CD4-positive, alpha-beta T cell treated with Interleukin-21 for 1 hour (primary cell): ENCODE measurements around the gene RXRA.

Experiments
- DNase-seq: peaks from one replicate; pipeline ENCODE4 v3.0.0-alpha.2; 2020

RXRA gene

DNA sequence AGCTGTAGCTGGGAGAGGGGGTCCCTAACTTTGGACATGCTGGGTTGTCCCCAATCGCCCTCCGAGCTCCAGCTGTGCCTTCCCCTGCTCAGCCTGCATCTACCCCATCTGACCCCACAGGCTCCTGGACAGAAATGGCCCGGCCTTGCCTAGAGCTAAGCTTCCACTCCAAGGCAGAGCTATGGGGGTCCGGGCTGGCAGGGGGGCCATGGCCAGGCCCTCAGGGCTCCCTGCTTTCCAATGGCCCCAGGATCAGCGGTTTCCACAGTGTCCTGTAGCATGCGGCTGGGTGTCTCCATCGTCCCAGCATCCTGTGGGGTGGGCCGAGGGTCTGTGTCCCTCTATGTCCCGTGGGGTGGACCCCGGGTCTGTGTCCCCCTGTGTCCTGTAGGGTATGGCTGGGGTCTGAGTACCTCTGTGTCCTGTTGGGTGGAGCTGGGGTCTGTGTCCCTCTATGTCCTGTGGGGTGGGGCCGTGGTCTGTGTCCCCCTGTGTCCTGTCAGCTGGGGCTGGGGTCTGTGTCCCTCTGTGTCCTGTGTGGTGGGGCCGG, 130.6 kb downstream of the RXRA start:
- no peak for DNase-seq

DNA sequence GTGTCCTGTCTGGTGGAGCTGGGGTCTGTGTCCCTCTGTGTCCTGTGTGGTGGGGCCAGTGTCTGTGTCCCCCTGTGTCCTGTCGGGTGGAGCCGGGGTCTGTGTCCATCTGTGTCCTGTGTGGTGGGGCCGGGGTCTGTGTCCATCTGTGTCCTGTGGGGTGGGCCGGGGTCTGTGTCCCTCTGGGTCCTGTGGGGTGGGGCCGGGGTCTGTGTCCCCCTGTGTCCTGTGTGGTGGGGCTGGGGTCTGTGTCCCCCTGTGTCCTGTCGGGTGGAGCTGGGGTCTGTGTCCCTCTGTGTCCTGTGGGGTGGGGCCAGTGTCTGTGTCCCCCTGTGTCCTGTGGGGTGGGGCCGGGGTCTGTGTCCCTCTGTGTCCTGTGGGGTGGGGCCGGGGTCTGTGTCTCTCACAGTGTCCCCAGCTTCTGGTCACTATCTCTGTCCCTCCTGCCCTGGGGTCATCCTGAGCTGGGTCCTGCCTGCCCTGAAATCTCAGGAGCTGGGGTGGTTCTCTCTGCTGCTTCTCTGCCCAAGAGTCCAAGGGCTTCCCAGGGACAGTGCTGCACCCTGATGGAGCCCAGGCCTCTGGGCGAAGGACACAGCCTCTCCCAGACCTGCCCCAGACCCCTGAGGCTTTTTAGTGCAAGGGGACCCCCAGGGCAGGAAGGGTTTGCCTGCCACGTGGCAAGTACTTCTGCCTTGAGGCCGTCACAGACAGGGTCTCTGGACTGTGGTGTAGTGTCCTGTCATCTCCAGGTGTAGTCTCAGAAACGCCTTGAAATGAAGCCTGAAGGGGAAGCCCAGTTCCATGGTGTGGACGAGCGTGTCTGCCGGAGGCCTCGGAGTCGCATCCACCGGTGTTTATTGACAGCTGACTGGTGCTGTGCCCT, 131.3 kb downstream of the RXRA start:
- no peak for DNase-seq

DNA sequence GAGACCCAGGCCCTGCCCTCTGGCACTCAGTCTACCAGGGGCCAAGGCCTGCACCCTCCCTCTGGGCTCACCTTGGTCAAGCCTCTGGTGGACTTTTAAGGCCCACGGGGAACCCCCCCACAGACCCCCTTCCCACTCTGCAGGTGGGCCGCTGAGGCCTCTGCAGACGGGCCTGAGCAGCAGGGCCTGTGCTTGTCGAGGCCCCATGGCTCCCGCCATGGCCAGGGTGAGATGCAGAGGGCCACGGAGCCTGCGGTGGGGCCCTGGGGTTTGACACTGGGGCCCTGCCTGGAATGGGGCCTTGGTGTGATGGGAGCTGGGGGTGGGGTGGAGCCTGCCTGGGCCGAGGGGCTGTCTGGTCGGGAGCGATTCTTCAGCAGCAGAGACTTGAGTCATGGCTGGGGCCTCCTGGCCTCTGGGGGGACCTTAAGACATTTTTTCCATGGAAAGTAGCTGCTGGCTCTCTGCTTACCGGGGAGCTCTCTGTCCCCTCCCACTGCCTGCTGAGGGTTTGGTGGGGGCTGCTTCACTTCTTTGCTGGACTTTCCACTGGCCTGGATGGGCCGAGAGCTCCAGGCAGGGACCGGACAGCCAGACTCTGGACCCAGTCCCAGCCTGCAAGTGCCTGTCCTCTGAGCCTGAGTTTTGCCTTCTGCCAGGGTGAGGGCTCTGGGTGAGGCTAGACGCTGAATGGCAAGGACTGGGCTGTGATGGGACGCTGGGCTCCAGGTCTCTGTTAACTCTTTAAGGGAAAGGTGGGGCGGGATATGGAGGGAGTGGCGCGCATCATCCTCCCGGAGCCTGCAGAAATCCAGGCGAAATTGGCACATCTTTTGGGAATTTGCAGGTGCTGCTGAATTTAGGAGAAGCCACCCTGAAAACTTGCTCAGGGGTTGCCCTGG, 132.2 kb downstream of the RXRA start:
- DNase-seq = no peak

DNA sequence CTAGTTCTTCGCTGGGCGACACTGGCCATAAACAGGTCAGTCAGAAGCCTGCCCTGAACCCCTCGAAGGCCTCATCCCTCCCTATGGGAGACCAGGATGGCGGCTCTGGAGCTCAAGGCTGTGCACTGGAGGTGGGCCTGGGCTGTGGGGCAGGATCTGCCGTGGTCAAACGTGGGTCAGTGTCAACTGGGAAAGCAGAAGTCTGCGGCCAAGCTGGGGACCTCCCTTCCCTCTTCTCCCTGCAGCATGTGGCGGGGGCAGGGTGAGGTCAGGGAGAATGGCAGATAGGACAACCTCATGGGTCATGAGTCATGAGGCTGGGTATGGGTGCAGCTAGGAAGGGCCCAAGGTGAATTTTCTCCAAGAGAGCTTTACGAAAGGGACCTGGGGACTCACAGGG, 132.9 kb downstream of the RXRA start:
- no peak for DNase-seq

DNA sequence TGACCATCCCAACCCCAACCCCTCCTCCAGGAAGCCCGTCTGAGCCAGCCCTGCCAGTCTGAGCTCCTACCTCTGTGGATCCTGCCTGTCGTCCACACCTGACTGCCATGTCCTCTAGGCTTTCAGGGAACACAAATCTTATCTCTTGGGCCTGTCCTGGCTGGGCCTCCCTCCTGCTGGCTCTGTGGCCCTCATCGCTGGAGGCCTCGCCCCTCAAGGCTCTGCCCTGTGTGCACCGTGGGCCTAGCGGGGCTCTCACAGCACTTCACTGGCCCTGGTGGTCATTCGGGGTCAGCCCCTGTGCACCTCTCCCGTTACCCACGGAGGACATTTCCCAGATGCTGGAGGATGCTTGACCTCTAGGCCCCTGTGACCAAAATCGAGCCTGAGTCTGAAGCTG, 133.3 kb downstream of the RXRA start:
- DNase-seq = no peak

DNA sequence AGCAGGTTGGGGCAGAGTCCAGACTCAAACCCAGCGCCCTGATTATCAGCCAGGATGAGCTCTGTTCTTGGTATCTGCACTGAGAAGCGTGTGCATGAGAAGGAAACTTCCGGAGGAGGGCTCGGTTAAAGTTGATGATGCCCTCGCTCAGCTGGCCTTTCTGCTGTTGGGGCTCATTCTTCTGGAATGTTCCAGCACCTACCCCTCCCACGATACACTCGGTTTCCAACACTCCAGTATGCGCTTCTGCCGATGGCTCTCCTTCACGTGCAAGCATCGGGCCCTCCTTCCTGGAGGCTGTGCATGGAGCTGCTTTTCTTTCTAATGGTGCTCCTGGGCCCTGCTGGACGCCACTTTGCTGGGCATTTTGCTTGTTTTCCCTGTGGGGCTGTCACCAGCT, 134.0 kb downstream of the RXRA start:
- DNase-seq = no peak

DNA sequence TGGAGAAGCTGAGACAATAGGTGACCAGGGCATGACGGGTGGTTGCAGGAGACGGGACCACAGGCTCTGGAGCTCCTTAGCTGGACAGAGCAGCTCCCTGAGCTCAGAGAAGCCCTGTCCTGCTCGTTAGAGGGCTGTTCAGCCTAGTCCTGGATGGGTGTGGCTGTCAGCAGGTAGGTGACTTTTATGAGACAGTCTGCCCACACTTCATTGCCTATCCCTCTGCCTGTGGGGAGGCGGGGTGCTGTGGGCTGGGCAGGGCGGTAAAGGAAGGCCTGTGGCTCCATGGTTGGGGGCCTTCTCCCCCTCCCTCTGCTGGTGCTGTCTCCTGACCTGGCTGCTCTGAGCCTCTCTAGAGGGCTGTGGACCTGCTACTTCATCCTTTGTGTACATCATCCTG, 134.6 kb downstream of the RXRA start:
- no peak for DNase-seq

DNA sequence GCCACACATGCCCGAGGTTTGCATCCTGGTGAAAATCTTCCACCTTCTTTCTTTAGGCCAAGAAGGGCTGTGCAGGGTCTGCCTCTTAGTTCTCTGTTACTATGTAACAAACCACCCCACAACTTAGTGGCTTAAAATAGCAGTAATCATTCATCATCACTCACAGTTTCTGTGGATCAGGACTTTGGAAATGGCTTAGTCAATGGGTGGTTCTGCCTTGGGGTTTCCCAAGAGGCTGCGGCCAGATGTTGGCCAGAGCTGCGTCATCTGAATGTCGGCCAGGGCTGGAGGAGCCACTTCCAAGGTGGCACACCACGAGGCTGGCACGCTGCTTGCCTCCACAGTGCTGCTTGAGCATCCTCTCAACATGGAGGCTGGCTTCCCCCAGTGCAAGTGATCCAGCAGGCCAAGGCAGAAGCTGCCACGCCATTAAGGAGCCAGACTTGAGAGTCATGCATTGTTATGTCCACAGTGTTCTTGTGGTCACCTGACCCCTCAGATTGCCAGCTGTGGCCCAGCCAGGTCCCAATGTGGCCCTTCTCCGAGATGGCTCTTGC, 135.2 kb downstream of the RXRA start:
- no peak for DNase-seq

DNA sequence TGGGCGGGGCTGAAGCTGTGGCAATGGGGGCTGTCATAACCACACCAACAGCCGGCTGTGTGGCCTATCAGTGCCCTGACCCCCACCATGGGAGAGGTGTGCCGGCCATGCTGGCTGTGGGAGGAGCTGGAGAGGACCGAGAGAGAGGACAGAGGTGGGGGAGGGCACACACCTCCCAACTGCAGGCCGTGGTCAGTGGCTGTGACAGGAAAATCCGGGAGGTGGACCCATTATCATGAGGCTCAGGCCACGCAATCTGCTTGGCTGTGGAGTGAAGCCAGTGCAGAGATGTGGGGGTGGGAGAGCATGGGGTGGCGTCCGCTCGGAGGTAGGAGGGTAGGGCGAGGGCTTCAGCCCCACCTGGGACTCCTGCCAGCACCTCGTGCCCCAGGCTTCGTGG, 136.1 kb downstream of the RXRA start:
- no peak for DNase-seq

DNA sequence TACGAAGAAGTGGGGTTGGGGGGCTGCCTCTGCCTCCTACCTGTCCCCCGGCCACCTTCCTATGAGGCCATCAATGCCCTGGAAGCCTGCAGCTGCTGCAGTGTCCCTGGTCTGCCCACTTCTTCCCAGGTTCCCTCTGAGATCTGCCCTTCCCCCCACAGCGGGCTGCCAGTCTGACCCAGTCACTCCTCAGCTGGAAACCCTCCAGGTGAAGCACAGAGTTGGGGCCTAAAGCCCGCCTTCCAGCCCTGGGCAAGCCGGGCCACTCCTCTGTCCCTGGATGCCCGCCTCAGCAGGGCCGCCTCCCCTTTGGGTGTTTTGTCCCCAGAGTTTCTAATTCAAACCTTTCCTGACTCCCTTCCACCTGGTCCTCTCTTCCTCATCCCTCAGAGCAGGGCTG, 137.0 kb downstream of the RXRA start:
- no peak for DNase-seq

DNA sequence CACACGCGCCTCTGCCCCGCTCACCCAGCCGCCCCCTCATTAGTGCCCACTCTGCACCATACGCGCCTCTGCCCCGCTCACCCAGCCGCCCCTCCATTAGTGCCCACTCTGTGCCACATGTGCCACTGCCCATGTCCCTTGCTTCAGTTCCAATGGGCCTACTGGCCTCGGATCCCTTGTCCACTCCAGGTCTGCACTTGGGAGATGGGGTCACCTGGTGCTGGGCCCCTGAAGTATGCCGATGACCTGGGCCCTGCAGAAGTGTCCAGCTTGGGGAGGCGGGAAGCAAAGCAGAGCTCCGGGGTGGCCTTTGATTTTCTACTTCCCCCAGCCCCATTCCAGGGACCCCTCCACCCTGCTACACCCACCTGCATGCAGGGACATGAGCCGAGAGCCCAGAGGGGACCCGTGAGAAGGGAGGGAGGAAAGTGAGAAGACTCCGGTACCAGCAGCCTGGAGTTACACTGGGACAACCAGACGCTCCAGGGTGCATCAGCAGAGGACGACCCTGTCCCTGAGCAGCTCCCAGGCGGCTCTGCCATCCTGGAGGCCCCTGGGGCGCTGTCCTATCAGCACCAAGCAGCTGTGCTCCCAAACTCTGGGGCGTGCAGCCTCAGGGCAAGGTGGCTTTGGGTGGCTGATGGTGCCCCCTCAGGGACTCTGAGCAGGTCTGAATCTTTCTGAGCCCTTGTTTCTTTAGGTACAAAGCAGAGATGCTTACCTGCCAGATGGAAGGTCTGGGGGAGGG, 140.8 kb downstream of the RXRA start:
- DNase-seq = no peak

DNA sequence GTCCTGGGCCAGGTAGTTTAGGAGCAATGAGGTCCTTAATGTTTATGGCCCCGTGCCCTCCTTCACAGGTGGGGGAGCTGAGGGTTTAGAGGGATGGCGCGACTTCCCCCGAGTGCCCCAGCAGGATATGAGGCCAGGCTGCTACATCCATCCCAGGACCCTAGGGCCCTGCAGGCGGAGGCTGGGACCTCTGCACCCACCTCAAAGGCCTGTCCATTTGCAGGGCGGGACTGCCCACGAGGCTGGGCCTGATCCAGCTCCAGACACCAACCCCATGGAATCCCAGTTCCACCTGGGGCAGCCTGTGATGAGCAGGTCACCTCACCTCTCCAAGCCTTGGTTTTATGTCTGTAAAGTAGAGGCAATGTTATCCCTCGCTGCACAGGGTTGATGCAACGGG, 142.1 kb downstream of the RXRA start:
- no peak for DNase-seq

DNA sequence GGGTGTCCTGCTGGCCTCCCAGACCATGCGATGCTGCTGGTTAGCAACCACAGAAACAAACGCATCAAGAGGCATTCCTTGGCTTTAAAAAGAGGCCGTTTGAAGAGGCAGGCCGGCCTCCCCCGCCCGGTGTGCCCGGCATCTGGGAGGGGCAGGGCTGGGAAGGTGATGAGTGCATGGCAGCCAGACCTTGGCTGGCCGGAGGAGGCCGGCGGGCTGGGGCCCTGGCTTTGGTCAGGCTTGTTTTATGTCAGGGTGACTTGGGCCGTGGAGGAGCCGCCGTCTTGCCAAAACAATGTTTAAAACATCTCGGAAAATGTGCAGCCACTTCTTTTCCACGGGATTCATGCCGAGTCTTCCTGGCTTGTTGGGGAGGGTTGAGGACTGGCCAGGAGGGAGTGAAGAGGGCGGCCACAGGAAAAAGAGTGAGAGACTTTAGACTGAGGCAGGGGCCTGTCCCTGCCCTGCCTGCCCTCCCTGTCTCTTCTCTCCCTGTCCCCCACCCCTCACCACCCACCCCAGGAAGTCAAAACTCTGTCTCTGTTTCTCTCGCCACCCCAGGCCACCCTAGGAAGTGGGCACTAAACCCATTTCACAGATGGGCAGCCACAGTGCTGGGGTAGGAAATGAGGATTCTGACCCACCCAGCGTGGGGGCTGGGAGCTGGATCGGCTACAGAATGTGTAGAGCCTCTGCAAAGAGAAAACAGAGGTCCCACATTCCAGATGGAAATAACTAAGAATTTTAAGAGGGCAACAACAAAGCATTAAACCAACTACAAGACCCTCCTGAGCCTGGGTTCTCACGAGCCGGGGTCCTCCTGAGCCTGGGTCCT, 143.0 kb downstream of the RXRA start:
- no peak for DNase-seq

DNA sequence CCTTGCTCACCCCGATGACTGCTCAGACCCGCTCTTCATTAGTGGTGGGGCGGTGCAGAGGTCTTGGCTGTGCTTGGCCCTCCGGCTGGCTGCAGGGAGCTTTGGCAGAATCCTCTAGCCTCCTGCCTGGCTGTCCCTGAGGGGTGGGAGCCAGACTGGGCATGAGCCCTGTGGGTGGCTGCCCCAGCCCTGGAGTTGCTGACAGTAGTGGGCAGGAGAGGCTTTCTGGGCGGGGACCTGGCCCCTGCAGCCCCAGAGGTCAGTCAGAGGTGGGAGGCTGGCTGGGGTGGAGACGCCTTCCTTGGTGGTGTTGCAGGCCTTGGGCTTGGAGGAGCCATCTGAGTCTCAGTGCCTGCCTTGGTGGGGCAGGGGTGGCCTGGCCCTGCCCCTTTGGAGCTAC, 146.0 kb downstream of the RXRA start:
- no peak for DNase-seq

DNA sequence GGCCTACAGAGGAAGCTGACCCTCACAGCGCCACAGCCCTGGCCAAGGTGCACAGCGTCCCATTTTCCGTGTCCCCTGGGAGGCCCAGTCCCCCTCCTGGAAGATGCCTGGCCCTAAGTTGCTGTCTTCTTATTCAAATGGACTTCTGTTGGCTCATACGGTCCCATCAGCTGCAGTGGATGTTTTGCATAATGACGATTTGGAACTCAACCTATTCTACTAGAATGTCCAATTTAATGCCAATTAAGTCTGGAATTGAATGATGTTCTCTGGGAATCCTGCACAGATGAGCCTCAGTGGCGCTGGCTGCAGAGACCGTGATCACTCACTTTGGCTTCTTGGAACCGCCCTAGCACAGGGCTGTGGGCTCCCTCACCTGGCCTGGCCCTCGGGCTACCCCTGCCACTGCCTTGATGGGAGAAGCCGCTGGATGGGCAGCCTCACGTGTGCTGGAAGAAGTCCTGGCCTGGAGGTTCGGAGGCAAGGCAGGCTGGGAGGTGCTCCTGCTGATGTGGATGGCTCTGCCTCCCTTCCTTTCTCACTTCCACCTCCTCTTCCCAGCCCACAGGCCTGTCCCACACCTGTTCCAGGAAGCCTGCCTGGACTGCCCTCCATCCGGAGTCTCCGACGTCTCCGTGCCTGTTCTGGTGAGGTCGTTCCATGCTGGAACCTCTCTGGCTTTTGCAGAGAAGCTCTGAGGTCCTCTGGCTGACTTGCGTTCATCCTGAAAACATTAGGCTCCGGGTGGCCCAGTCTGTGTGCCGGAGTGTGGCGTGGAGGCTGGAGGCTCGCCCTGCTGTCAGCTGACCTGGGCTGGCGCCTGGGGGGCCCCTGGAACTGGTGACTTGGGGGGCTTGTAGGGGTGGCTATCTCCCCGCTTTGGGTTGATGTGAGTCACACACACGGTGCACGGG, 147.1 kb downstream of the RXRA start:
- DNase-seq = no peak

DNA sequence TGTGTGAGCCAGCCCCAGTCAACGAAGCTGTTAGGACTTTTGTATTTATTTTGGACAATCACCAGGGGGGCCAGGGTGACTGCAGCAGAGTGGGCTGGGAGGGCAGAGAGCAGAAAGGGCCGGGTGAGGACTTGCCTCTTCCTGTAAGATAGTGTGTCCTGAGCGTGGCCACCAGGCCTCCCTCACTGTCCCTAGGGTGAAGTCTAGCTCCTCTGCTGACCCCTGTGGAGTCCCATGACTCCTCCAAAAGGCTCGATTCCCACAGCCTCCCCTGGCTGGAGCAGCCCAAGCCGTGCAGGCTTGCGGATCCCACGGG, 147.8 kb downstream of the RXRA start:
- DNase-seq = no peak

DNA sequence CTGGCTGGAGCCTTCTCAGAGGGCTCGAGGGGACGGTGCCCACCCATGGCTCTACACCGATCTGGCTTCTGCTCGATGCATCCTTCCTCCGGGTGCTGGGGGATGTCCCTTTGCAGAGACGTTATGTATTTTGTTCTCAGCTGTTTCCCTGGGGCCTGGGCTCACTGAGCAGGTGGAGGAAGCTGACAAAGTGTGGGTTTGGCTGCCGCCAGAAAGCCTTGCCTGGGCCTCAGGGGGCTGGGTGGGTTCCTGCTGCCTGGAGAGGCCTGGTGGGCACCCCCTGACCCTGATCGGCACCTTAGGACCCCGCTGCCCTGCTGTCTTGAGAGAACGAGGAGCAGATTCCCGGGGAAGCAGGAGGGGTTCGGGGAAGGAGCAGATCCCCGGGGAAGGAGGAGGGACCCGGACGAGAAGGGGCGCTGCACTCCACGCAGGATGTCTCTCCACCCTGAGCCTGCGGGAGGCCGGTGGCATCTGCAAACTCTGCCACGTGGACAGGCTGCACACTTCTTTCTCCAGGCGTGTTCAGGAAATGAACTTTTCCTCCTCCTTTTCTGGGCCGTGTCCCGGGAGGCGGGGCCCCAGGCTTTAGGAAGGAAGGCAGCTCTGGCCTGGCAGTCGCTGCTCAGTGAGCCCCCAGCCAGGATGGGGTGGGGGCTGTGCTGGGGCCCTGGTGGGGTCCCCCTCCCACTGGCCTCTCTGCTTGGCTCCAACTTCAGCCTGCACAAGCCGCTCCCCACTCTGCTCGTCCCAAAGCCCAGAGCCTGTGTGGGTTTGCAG, 148.9 kb downstream of the RXRA start:
- DNase-seq = peak; percentile 9

DNA sequence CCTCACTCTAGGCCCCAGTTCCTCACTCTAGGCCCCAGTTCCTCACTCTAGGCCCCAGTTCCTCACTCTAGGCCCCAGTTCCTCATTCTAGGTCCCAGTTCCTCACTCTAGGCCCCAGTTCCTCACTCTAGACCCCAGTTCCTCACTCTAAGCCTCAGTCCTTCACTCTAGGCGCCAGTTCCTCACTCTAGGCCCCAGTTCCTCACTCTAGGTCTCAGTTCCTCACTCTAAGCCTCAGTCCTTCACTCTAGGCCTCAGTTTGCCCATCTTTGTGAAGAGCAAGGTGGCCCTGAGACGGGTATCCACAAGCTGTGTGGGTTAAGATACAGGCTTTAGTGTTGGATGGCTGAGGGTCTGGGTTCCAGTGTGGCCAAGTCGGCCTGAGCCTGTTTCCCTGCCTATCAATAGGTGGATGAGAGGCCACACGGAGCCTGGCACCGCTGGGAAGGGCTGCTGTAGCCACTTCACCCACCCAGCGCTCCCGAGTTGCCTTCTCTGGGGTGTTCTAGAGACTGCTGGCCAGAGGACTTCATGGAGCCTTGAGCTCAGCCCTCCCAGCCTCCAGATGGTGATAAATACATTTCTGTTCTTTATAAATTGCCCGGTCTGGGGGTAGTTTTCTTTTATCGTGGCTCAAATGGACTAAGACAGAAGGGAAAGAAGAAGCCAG, 150.2 kb downstream of the RXRA start:
- no peak for DNase-seq

DNA sequence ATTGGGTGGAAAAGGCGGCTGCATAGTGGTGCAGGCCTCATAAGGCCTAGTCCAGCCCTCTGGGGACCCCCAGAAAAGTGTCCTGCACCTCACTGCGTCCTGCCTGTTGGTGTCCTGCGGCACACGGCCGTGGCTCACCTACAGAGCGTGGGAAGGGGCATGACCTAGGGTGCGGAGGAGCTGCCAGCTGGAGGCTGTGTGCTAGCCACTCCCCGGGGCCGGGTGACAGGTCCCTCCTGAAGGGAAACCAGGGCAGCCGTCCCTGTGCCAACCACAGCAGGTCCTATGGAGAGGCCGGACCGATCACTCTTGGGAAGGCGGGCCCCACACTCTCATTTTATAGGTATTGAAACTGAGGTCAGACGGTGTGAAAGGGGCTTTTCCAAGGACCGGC, 150.7 kb downstream of the RXRA start:
- no peak for DNase-seq
